ENCODE data around the gene CMIP.

Gene CMIP

GRCh38 chr16:81516478-81517149 is 72.0 kb downstream of the CMIP start:
- no peak overlapping the region for H2BK5ac ChIP-seq (ENCODE audit: low read depth, low read length, poor library complexity)
- peaks cover 33% of the 10 kb centered on the region for H3K79me2 ChIP-seq (ENCODE audit: control insufficient read depth, insufficient read depth, low read length, poor library complexity)
- DNase-seq, result no peak
- H3K27ac ChIP-seq (ENCODE audit: low read depth, low read length), result no peak overlapping the region
- no peak overlapping the region for H3K9ac ChIP-seq (ENCODE audit: low read length)
- no peak overlapping the region for H3K4me3 ChIP-seq (ENCODE audit: low read depth, low read length)
- H3K23ac ChIP-seq (ENCODE audit: low read length), result no peak overlapping the region
- H3K79me1 ChIP-seq (ENCODE audit: low read length), result peaks cover 39% of the 10 kb centered on the region
- no peak overlapping the region for H4K8ac ChIP-seq (ENCODE audit: low read depth, low read length)
- WGBS (ENCODE audit: extremely low coverage, insufficient coverage, insufficient read length), result no CpG with 5 or more reads among the region's 14 CpGs
- peaks cover 7 to 12% of the 10 kb centered on the region in 2 experiments for H3K36me3 ChIP-seq (ENCODE audit: control insufficient read depth in 1 of 2, insufficient read depth in 2 of 2, low read length in 2 of 2)
- H2AK5ac ChIP-seq (ENCODE audit: low read length), result peak overlapping the region; percentile 77
- peak overlapping the region; percentile 35 for H3K4ac ChIP-seq (ENCODE audit: low read depth, low read length)
- H4K91ac ChIP-seq (ENCODE audit: low read depth, low read length), result no peak overlapping the region
- H2AFZ ChIP-seq (ENCODE audit: insufficient read depth, low read length, poor library complexity), result no peak overlapping the region
- H2BK12ac ChIP-seq (ENCODE audit: low read length), result peak overlapping the region; percentile 39
- H3K4me2 ChIP-seq (ENCODE audit: low read length), result no peak overlapping the region
- H3K18ac ChIP-seq (ENCODE audit: low read length), result peak overlapping the region; percentile 81
- peaks cover 40 to 57% of the 10 kb centered on the region in 2 experiments for H3K4me1 ChIP-seq (ENCODE audit: control insufficient read depth in 1 of 2, insufficient read depth in 2 of 2, low read length in 2 of 2)
- peaks cover 5% of the 10 kb centered on the region for H3K9me3 ChIP-seq (ENCODE audit: insufficient read depth, low read depth, low read length)
- peak overlapping the region; percentile 12 for H3K14ac ChIP-seq (ENCODE audit: low read length)
- H3K27me3 ChIP-seq (ENCODE audit: insufficient read depth, low read length), result no peaks in the 10 kb centered on the region
- H4K12ac ChIP-seq (ENCODE audit: low read depth, low read length), result no peak overlapping the region
- H2BK120ac ChIP-seq (ENCODE audit: insufficient read depth, low read length, poor library complexity), result peak overlapping the region; percentile 18

GRCh38 chr16:81517150-81517499 is 72.5 kb downstream of the CMIP start:
- Histone ChIP-seq H3K9ac (ENCODE audit: low read length) (no peak overlapping the region), H3K14ac (ENCODE audit: low read length) (no peak overlapping the region), H3K36me3 (ENCODE audit: control insufficient read depth in 1 of 2, insufficient read depth in 2 of 2, low read length in 2 of 2) (peaks cover 7 to 12% of the 10 kb centered on the region in 2 experiments), H3K4me3 (ENCODE audit: low read depth, low read length) (no peak overlapping the region), H4K12ac (ENCODE audit: low read depth, low read length) (no peak overlapping the region), H2AFZ (ENCODE audit: insufficient read depth, low read length, poor library complexity) (no peak overlapping the region), H3K9me3 (ENCODE audit: insufficient read depth, low read depth, low read length) (peaks cover 3% of the 10 kb centered on the region), H2BK5ac (ENCODE audit: low read depth, low read length, poor library complexity) (no peak overlapping the region), H3K79me1 (ENCODE audit: low read length) (peaks cover 39% of the 10 kb centered on the region), H3K79me2 (ENCODE audit: control insufficient read depth, insufficient read depth, low read length, poor library complexity) (peaks cover 33% of the 10 kb centered on the region), H3K23ac (ENCODE audit: low read length) (no peak overlapping the region), H4K91ac (ENCODE audit: low read depth, low read length) (no peak overlapping the region), H2BK12ac (ENCODE audit: low read length) (peak overlapping the region; percentile 39), H3K27ac (ENCODE audit: low read depth, low read length) (no peak overlapping the region), H2BK120ac (ENCODE audit: insufficient read depth, low read length, poor library complexity) (no peak overlapping the region), H3K18ac (ENCODE audit: low read length) (no peak overlapping the region), H3K4me2 (ENCODE audit: low read length) (no peak overlapping the region), H3K4ac (ENCODE audit: low read depth, low read length) (no peak overlapping the region), H3K27me3 (ENCODE audit: insufficient read depth, low read length) (no peaks in the 10 kb centered on the region), H3K4me1 (ENCODE audit: control insufficient read depth in 1 of 2, insufficient read depth in 2 of 2, low read length in 2 of 2) (peaks cover 38 to 54% of the 10 kb centered on the region in 2 experiments), H2AK5ac (ENCODE audit: low read length) (no peak overlapping the region), H4K8ac (ENCODE audit: low read depth, low read length) (no peak overlapping the region)
- WGBS (ENCODE audit: extremely low coverage, insufficient coverage, insufficient read length), result no CpG with 5 or more reads among the region's 4 CpGs
- DNase-seq, result no peak

GRCh38 chr16:81517629-81518438 is 73.2 kb downstream of the CMIP start:
- peak overlapping the region; percentile 67 for H2BK5ac ChIP-seq (ENCODE audit: low read depth, low read length, poor library complexity)
- H3K9me3 ChIP-seq (ENCODE audit: insufficient read depth, low read depth, low read length), result peaks cover 3% of the 10 kb centered on the region
- H2BK12ac ChIP-seq (ENCODE audit: low read length), result peak overlapping the region; percentile 89
- peak overlapping the region; percentile 70 for H2BK120ac ChIP-seq (ENCODE audit: insufficient read depth, low read length, poor library complexity)
- H3K14ac ChIP-seq (ENCODE audit: low read length), result peak overlapping the region; percentile 86
- H3K18ac ChIP-seq (ENCODE audit: low read length), result peak overlapping the region; percentile 89
- peak overlapping the region; percentile 49 for H2AK5ac ChIP-seq (ENCODE audit: low read length)
- H3K27ac ChIP-seq (ENCODE audit: low read depth, low read length), result peak overlapping the region; percentile 29
- no peak overlapping the region for H3K4me3 ChIP-seq (ENCODE audit: low read depth, low read length)
- H3K9ac ChIP-seq (ENCODE audit: low read length), result no peak overlapping the region
- no peak overlapping the region for H3K23ac ChIP-seq (ENCODE audit: low read length)
- peak in 1 of 2 donors; percentile 73 for DNase-seq
- peak overlapping the region; percentile 30 for H2AFZ ChIP-seq (ENCODE audit: insufficient read depth, low read length, poor library complexity)
- no CpG with 5 or more reads among the region's 20 CpGs for WGBS (ENCODE audit: extremely low coverage, insufficient coverage, insufficient read length)
- peaks cover 31% of the 10 kb centered on the region for H3K79me2 ChIP-seq (ENCODE audit: control insufficient read depth, insufficient read depth, low read length, poor library complexity)
- H4K8ac ChIP-seq (ENCODE audit: low read depth, low read length), result peak overlapping the region; percentile 30
- no peak overlapping the region for H3K4me2 ChIP-seq (ENCODE audit: low read length)
- peaks cover 38% of the 10 kb centered on the region for H3K79me1 ChIP-seq (ENCODE audit: low read length)
- peaks cover 7 to 12% of the 10 kb centered on the region in 2 experiments for H3K36me3 ChIP-seq (ENCODE audit: control insufficient read depth in 1 of 2, insufficient read depth in 2 of 2, low read length in 2 of 2)
- H3K27me3 ChIP-seq (ENCODE audit: insufficient read depth, low read length), result no peaks in the 10 kb centered on the region
- no peak overlapping the region for H4K12ac ChIP-seq (ENCODE audit: low read depth, low read length)
- H3K4me1 ChIP-seq (ENCODE audit: control insufficient read depth in 1 of 2, insufficient read depth in 2 of 2, low read length in 2 of 2), result peaks cover 38 to 51% of the 10 kb centered on the region in 2 experiments
- H3K4ac ChIP-seq (ENCODE audit: low read depth, low read length), result peak overlapping the region; percentile 53
- peak overlapping the region; percentile 58 for H4K91ac ChIP-seq (ENCODE audit: low read depth, low read length)

DNA sequence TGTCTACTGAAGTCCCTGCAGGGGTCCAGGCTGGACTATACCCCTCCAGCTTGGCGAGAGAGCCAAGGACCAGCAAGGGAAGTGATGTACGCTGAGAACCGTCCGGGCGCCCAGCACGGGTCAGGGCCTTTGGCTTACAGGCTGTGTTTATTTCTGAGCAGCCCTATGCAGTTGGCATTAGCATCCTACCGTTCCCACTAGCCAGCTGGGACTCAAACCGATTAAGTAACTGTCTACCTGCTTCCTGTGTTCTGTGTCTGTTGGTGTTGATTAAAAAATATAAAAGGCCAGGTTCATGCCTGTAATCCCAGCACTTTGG is 73.8 kb downstream of the CMIP start:
- H3K9ac ChIP-seq (ENCODE audit: low read length), result no peak overlapping the region
- H3K18ac ChIP-seq (ENCODE audit: low read length), result peak overlapping the region; percentile 89
- H2AK5ac ChIP-seq (ENCODE audit: low read length), result peak overlapping the region; percentile 49
- no peak overlapping the region for H3K4me2 ChIP-seq (ENCODE audit: low read length)
- H2AFZ ChIP-seq (ENCODE audit: insufficient read depth, low read length, poor library complexity), result no peak overlapping the region
- H2BK12ac ChIP-seq (ENCODE audit: low read length), result peak overlapping the region; percentile 89
- H2BK120ac ChIP-seq (ENCODE audit: insufficient read depth, low read length, poor library complexity), result peak overlapping the region; percentile 70
- H3K27ac ChIP-seq (ENCODE audit: low read depth, low read length), result no peak overlapping the region
- H3K79me1 ChIP-seq (ENCODE audit: low read length), result peaks cover 32% of the 10 kb centered on the region
- H3K23ac ChIP-seq (ENCODE audit: low read length), result no peak overlapping the region
- peaks cover 3% of the 10 kb centered on the region for H3K9me3 ChIP-seq (ENCODE audit: insufficient read depth, low read depth, low read length)
- H3K14ac ChIP-seq (ENCODE audit: low read length), result peak overlapping the region; percentile 86
- no peak for DNase-seq
- H3K4me3 ChIP-seq (ENCODE audit: low read depth, low read length), result no peak overlapping the region
- peak overlapping the region; percentile 53 for H3K4ac ChIP-seq (ENCODE audit: low read depth, low read length)
- no peaks in the 10 kb centered on the region for H3K27me3 ChIP-seq (ENCODE audit: insufficient read depth, low read length)
- WGBS (ENCODE audit: extremely low coverage, insufficient coverage, insufficient read length), result no CpG with 5 or more reads among the region's 8 CpGs
- H3K4me1 ChIP-seq (ENCODE audit: control insufficient read depth in 1 of 2, insufficient read depth in 2 of 2, low read length in 2 of 2), result peaks cover 37 to 48% of the 10 kb centered on the region in 2 experiments
- peak overlapping the region; percentile 30 for H4K8ac ChIP-seq (ENCODE audit: low read depth, low read length)
- peak overlapping the region; percentile 58 for H4K91ac ChIP-seq (ENCODE audit: low read depth, low read length)
- H2BK5ac ChIP-seq (ENCODE audit: low read depth, low read length, poor library complexity), result peak overlapping the region; percentile 67
- peaks cover 10 to 14% of the 10 kb centered on the region in 2 experiments for H3K36me3 ChIP-seq (ENCODE audit: control insufficient read depth in 1 of 2, insufficient read depth in 2 of 2, low read length in 2 of 2)
- peaks cover 27% of the 10 kb centered on the region for H3K79me2 ChIP-seq (ENCODE audit: control insufficient read depth, insufficient read depth, low read length, poor library complexity)
- no peak overlapping the region for H4K12ac ChIP-seq (ENCODE audit: low read depth, low read length)

Measured in trophoblast cell (in vitro differentiated cells and primary cell).